HFF-Myc (cell line): ENCODE results near the gene ORC6.
"Not testable (repeated sequence)": the region's sequence is repeated elsewhere in the genome, so short reads cannot be mapped to it uniquely, and the experiment has no call there.

ENCODE experiments used
- DNase-seq: peaks from one replicate; pipeline ENCODE4 v3.0.0-alpha.2; 2011; ENCODE audit warnings: low read depth; ENCODE audit errors: extremely low read depth
- H3K4me3 ChIP-seq: replicated peaks from 2 replicates; pipeline ENCODE4 v1.5.1; 2011; ENCODE audit warnings: low read depth, mild to moderate bottlenecking, control low read depth, low read length
- TF ChIP-seq, protein P1 (sequence below): IDR thresholded peaks from 2 replicates; pipeline ENCODE4 v1.5.1; 2012; ENCODE audit warnings: mild to moderate bottlenecking, low read depth, low read length, control low read depth; ENCODE audit errors: missing control alignments

ORC6 gene

DNA sequence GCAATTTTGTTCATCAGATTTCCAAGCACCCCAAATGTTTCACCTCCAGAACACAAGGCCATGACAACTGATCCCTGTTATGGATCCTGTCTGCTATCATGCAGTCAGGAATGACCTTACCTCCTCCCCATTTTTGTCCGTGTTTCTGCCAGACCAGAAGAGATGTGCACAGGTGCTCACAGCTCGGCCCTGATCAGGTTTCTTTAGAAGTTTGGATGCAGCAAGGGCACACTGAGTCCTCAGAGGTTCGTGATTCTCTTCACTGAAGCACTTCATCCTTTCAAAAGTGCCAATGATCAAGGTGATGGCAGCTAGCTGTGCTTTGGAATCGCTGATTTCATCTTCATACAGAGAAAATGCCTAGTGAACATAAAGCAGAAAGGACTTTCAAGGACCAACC is 27.3 kb upstream of the ORC6 start:
- DNase-seq: no peak
- H3K4me3 ChIP-seq: no peak overlapping the region
- TF ChIP-seq, protein P1, sequence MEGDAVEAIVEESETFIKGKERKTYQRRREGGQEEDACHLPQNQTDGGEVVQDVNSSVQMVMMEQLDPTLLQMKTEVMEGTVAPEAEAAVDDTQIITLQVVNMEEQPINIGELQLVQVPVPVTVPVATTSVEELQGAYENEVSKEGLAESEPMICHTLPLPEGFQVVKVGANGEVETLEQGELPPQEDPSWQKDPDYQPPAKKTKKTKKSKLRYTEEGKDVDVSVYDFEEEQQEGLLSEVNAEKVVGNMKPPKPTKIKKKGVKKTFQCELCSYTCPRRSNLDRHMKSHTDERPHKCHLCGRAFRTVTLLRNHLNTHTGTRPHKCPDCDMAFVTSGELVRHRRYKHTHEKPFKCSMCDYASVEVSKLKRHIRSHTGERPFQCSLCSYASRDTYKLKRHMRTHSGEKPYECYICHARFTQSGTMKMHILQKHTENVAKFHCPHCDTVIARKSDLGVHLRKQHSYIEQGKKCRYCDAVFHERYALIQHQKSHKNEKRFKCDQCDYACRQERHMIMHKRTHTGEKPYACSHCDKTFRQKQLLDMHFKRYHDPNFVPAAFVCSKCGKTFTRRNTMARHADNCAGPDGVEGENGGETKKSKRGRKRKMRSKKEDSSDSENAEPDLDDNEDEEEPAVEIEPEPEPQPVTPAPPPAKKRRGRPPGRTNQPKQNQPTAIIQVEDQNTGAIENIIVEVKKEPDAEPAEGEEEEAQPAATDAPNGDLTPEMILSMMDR: no peak

DNA sequence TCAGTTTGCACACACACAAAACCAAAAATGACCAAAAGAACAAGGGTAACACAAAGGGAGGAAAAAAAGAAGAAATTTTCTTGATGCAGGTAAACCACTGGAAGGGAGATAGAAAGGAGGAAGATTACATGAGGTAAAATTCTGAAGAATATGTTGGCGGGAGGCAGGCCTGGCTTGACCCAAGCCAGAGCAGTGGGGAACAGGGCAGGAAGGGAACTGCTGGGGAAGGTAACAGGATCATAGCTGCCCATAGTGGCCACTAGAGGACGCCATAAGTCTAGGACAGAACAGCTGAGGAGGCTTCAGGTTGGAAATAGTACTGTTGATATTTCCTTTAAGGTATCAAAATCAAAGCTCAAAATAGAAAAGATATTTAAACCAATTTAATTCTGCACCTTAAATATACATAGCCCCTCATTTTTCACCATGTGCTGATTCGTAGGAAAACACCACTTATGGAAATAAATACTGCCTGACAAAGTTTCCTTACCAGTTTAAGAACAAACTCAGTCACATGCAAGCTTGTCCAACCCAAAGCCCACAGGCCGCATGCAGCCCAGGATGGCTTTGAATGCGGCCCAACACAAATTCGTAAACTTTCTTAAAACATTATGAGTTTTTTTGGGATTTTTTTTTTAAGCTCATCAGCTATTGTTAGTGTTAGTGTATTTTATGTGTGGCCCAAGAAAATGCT is 16.0 kb upstream of the ORC6 start:
- H3K4me3 ChIP-seq: no peak overlapping the region
- no peak for DNase-seq
- TF ChIP-seq, protein P1: peak; percentile 98

DNA sequence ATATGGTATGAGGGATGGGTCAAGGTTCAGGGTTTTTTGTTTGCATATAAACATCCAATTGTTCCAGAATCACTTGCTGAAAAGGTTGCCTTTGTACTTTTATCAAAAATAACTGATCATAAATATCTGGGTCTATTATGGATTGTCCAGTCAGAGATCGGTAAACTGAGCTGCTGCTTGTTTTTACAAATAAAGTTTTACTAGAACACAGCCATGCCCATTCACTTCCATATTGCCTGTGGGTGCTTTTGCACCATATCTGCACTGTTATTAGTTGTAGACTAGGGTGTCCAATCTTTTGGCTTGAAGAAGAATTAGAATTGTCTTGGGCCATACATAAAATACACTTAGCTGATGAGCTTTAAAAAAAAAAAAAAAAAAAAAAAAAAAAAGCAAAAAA is 11.5 kb upstream of the ORC6 start:
- not testable (repeated sequence) for H3K4me3 ChIP-seq, DNase-seq

DNA sequence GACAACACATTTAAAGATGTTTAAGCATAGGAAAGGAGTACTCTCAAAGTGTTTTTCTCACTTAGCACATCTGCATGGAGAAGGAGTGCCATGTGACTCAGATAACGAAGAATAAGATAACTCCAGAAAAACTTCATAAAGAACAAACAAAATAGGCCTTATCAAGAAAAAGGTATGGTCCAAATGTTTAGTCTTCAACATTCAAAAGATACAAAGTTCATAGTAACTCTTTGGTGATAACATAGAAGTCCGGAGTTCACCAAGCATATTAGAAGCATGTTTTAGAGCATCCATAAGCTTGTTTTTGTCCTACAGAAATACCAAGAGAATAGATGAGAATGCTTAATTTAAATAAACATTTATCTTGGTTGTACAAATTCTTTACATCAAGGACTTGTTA is 7.6 kb upstream of the ORC6 start:
- H3K4me3 ChIP-seq, DNase-seq: not testable (repeated sequence)

DNA sequence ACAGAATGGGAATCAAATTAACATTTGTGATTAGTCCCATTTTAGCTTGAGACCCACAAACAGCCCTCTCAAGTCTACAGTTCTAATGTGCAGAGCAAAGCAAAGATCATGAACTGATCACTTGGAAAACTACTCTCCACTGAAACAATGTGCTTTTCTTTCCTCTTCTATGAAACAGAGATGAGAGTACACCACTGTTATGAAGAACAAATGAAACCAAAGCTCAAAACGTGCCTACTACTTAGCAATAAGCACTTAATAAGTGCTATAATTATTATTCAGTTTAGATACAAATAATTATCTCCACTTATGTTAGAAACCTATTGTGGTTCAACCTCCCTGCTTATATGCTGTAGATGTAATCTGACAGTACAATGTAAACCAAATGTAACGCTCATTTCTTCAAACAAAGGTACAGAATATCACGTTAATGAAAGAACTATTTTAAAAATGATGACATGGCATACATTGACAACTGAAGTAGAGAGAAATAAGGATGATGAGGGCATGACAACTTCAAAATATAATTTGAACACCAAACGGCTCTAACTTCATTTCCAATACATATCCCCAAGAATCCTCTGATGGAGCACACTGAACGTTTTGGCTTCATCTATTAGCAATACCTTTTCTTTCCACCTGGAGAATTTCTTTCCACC is 2.5 kb upstream of the ORC6 start:
- TF ChIP-seq, protein P1: no peak
- peak overlapping the region; percentile 74 for H3K4me3 ChIP-seq
- DNase-seq: no peak

DNA sequence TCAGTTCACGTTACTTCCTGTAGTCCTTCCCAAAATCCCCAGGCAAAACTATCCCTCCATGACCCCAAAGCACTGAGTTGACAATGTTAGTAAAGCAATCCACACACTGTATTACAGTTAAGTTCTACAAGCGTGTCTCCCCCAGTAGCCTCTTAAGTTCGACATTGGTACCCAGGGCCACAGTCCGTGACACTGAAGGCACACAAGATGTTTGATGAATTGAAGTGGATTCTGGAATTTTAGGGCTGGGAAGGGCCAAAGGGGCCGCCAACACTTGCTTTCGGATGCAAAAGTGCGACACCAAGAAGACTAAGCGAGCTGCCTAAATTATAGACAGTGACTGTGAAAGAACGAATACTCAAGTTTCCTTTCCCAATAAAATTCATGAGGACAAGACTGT is 2.0 kb upstream of the ORC6 start:
- peak overlapping the region; percentile 74 for H3K4me3 ChIP-seq
- no peak for DNase-seq
- TF ChIP-seq, protein P1: no peak

DNA sequence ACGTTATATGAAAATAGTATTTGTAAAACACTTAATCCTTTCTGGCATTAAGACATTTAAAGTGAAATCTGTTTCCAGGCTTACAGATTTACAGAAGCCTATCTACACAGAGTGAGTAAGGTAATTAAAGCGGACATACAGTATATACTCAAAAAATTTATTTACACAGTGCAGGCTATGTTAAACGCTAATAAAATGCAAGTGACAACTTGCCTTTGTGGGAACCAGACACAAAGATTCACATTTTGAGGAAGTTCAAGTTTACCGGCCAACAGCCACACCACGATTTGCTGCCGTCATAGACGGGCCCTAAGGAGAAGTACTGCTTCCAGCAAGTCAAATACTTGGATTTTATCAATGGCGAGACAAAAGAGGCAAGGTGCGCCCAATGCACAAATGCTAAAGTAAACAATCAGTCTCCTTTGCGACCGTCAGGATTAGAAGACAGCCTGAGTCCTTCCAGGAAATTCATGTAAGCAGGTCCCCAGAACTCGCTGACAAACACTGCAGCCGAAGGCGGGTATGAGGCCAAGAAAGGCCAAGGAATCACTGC is 1.3 kb upstream of the ORC6 start:
- H3K4me3 ChIP-seq: peak overlapping the region; percentile 74

More for the DNA sequence above, 1.3 kb upstream of the ORC6 start:
- TF ChIP-seq, protein P1: no peak
- DNase-seq: peak; percentile 17
